ENCODE data around the gene ERI3. TPM values are rescaled to one million over a fixed set of nuclear protein-coding genes. Genes with fewer than 3 reads are reported as not detected.
"Not testable (repeated sequence)": the region's sequence is repeated elsewhere in the genome, so short reads cannot be mapped to it uniquely, and the experiment has no call there.

The ERI3 gene
- total RNA-seq, 1 experiment from 2014 or later = 83.4 TPM

GRCh38 chr1:44212355-44213221 is 142.5 kb downstream of the ERI3 start:
- Mint-ChIP-seq H3K27ac (ENCODE audit: low read depth, unreplicated experiment) (peak overlapping the region; percentile 80), H3K4me1 (ENCODE audit: insufficient read depth, unreplicated experiment) (peaks cover 25% of the 10 kb centered on the region), H3K4me3 (ENCODE audit: unreplicated experiment) (peak overlapping the region; percentile 82), H3K27me3 (ENCODE audit: insufficient read depth, unreplicated experiment) (no peaks in the 10 kb centered on the region), H3K9me3 (ENCODE audit: unreplicated experiment) (no peaks in the 10 kb centered on the region), H3K36me3 (ENCODE audit: insufficient read depth, unreplicated experiment) (peaks cover 39% of the 10 kb centered on the region)
- intact Hi-C loops (cut with micrococcal nuclease) = loop anchor here (5.0 kb wide), 1 partner anchor 165 kb away; no protein-coding TSS in a partner anchor
- no peak for TF ChIP-seq CTCF (IDR thresholded peaks at IDR 0.05; ENCODE audit: unreplicated experiment)
- CTCF ChIA-PET = interaction anchor here (0.6 to 2.0 kb wide), 10 partner anchors 12 to 443 kb away, joined by 3 to 7 read pairs (median 4); no protein-coding TSS in a partner anchor
- POLR2A ChIA-PET = interaction anchor here (0.6 to 2.2 kb wide), 14 partner anchors 10 to 518 kb away, joined by 3 to 17 read pairs (median 4); no protein-coding TSS in a partner anchor
- BruUV-seq (replicated peaks) = TSS peak; percentile 51
- DNase-seq (ENCODE audit: unreplicated experiment) = no peak

- no peak overlapping the region for H3K27ac Mint-ChIP-seq (ENCODE audit: low read depth, unreplicated experiment)
- BruUV-seq (replicated peaks) = no TSS peak
- TF ChIP-seq CTCF (IDR thresholded peaks at IDR 0.05; ENCODE audit: unreplicated experiment) = no peak
- no peak overlapping the region for H3K4me3 Mint-ChIP-seq (ENCODE audit: unreplicated experiment)
- H3K36me3 Mint-ChIP-seq (ENCODE audit: insufficient read depth, unreplicated experiment) = peaks cover 19% of the 10 kb centered on the region
- peaks cover 20% of the 10 kb centered on the region for H3K4me1 Mint-ChIP-seq (ENCODE audit: insufficient read depth, unreplicated experiment)
- no peaks in the 10 kb centered on the region for H3K9me3 Mint-ChIP-seq (ENCODE audit: unreplicated experiment)
- intact Hi-C loops (cut with micrococcal nuclease) = loop anchor here (5.0 kb wide), 1 partner anchor 163 kb away; no protein-coding TSS in a partner anchor
- no peaks in the 10 kb centered on the region for H3K27me3 Mint-ChIP-seq (ENCODE audit: insufficient read depth, unreplicated experiment)
- DNase-seq (ENCODE audit: unreplicated experiment) = no peak
- ChIA-PET CTCF (interaction anchor here (2.0 kb wide), 1 partner anchor 445 kb away, joined by 5 read pairs; no protein-coding TSS in a partner anchor), POLR2A (no interaction called here)
Measured at GRCh38 chr1:44210595-44210994, 144.5 kb downstream of the ERI3 start.

DNA sequence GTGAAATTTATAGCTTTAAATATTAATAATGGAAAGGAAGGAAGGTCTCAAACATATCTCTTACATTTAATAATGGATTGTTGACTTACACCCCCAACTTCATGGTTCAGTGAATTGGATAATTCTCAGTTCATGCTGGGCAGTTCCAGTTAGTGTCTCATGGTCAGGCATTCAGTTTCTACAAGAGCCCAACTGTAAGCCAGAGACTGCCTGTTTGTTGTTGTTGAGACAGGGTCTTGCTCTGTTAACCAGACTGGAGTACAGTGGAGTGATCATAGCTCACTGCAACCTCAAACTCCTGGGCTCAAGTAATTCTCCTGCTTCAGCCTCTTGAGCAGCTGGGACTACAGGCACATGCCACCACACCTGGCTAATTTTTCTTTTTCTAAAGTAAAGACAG is 146.8 kb downstream of the ERI3 start:
- intact Hi-C loops (cut with micrococcal nuclease) = no loop called here
- no peak overlapping the region for H3K4me3 Mint-ChIP-seq (ENCODE audit: unreplicated experiment)
- TF ChIP-seq CTCF (IDR thresholded peaks at IDR 0.05; ENCODE audit: unreplicated experiment) = no peak
- no peaks in the 10 kb centered on the region for H3K36me3 Mint-ChIP-seq (ENCODE audit: insufficient read depth, unreplicated experiment)
- H3K4me1 Mint-ChIP-seq (ENCODE audit: insufficient read depth, unreplicated experiment) = no peaks in the 10 kb centered on the region
- CTCF ChIA-PET = interaction anchor here (0.7 to 1.2 kb wide), 2 partner anchors 444 to 882 kb away, joined by 3 to 5 read pairs; no protein-coding TSS in a partner anchor
- DNase-seq (ENCODE audit: unreplicated experiment) = no peak
- no TSS peak for BruUV-seq (replicated peaks)
- no peaks in the 10 kb centered on the region for H3K9me3 Mint-ChIP-seq (ENCODE audit: unreplicated experiment)
- POLR2A ChIA-PET = interaction anchor here (0.7 kb wide), 1 partner anchor 145 kb away, joined by 3 read pairs; no protein-coding TSS in a partner anchor
- H3K27me3 Mint-ChIP-seq (ENCODE audit: insufficient read depth, unreplicated experiment) = no peaks in the 10 kb centered on the region
- no peak overlapping the region for H3K27ac Mint-ChIP-seq (ENCODE audit: low read depth, unreplicated experiment)

DNA sequence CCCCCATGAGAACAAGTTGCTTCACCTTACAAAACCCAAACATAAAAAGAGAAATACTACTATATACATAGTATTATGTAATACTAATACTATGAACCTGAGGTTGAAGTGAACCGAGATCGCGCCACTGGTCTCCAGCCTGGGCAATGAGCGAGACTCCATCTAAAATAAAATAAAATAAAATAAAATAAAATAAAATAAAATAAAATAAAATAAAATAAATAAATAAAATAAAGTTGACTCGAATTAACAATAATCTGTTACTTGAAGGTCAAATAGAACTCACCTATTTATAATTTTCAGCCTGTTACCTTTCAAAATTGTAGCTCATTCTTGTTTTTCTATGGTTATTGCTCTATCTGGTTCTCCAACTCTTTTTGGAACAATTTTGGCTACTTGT is 148.5 kb downstream of the ERI3 start:
- POLR2A ChIA-PET = not testable (repeated sequence)

More for the DNA sequence above, 148.5 kb downstream of the ERI3 start:
- H3K9me3 Mint-ChIP-seq (ENCODE audit: unreplicated experiment); DNase-seq (ENCODE audit: unreplicated experiment); H3K4me1 Mint-ChIP-seq (ENCODE audit: insufficient read depth, unreplicated experiment); H3K36me3 Mint-ChIP-seq (ENCODE audit: insufficient read depth, unreplicated experiment); BruUV-seq (replicated peaks); H3K27ac Mint-ChIP-seq (ENCODE audit: low read depth, unreplicated experiment); intact Hi-C loops (cut with micrococcal nuclease); H3K4me3 Mint-ChIP-seq (ENCODE audit: unreplicated experiment); H3K27me3 Mint-ChIP-seq (ENCODE audit: insufficient read depth, unreplicated experiment): not testable (repeated sequence)
- CTCF ChIA-PET = interaction anchor here (0.7 kb wide), 2 partner anchors 172 to 195 kb away, joined by 3 read pairs; no protein-coding TSS in a partner anchor
